GM12874 (cell line): ENCODE results near the gene GRK3.

ENCODE experiments used
- TF ChIP-seq, protein P1 (sequence below): IDR thresholded peaks from 2 replicates; pipeline ENCODE4 v1.5.1; 2011; ENCODE audit warnings: low read depth, mild to moderate bottlenecking, control low read depth, low read length, moderate library complexity; ENCODE audit not compliant: insufficient read depth

GRK3 gene

DNA sequence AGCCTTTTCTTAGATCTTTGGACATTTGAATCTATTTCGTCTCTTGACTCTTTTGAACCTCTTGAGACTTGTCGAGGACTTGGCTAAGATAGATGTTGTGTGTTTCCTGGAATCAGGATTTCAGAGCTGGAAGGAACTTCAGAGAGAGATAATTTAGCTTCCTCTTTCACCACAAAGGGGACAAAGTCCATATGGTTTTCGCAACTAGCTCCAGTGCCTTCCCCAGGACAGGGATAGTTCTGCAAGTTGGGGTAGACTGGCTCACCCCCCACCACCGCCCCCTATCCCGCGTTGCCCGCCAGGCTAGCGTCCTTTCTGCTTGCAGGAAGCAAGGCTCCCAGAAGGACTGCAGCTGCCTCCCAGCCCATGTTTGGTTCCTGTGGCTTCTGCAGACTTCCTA is 101.8 kb downstream of the GRK3 start:
- TF ChIP-seq, protein P1, sequence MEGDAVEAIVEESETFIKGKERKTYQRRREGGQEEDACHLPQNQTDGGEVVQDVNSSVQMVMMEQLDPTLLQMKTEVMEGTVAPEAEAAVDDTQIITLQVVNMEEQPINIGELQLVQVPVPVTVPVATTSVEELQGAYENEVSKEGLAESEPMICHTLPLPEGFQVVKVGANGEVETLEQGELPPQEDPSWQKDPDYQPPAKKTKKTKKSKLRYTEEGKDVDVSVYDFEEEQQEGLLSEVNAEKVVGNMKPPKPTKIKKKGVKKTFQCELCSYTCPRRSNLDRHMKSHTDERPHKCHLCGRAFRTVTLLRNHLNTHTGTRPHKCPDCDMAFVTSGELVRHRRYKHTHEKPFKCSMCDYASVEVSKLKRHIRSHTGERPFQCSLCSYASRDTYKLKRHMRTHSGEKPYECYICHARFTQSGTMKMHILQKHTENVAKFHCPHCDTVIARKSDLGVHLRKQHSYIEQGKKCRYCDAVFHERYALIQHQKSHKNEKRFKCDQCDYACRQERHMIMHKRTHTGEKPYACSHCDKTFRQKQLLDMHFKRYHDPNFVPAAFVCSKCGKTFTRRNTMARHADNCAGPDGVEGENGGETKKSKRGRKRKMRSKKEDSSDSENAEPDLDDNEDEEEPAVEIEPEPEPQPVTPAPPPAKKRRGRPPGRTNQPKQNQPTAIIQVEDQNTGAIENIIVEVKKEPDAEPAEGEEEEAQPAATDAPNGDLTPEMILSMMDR = no peak

DNA sequence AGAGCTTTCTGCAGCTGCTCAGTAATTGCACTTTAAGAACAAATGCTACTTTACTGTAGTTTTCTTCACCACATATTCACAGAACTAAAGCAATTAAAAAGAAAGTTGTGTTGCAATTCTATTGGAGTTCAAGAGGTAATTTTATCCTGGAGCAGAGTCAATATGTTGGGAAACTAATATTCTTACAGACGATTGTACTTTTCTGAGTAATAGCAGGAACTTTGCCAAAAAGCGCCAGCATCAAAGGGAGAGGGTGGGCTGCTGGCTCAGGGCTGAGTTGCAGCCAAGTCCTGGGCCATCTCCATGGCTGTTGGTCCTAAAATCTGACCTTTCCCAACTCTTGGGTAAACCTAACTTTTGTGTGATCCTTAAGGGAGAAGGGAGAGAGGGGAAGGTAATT is 104.0 kb downstream of the GRK3 start:
- TF ChIP-seq, protein P1 = no peak

DNA sequence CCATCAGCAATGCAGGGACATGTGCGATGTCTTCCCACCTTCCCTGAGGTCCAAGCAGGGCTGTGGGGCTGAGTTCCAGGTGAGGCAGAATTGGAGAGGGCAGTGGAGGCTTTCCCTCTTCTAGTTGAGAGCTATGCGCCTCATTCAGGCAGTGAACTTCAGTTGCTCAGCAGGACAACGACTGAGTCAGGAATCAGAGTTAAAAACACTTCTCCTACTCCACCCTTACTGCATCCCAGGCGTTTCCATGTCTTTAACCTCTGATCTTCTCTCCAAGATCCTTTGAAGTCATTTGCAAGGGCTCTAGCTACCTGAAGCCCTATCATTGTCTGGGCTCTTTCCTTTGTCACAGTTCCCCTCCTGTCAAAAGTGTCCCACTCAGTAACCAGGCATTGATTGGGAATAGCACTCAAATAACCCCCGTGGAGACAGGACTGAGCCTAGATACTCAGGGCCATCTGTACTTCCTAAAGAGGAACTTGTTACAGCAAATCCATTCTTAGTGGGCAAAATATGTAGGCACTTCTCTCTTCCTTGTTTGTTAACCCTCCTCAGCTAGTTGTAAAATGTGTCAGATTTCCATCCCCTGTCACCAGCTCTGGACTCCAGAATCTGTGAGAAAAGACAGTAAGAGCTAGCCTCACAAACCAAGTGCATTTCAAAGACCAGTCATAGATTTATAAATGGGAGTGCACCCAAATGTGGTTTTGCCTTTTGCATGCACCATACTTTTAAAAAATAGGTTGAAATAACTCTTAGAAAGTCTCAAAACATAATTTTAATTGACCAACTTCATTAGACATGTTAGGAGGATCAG is 105.0 kb downstream of the GRK3 start:
- TF ChIP-seq, protein P1 = no peak

DNA sequence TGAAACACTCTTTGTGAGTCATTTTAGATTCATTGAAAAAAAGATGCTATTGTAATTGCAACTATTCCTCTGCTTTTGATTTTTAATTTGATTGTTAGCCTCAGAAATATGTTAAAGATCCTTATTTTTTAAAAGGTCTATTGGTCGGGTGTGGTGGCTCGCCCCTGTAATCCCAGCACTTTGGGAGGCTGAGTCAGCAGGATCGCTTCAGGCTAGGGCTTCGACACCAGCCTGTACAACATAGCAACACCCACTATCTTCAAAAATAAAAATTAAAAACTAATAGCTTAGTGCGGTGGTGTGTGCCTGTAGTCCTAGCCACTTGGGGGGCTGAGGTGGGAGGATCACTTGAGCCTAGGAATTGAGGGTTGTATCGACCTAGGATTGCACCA is 105.6 kb downstream of the GRK3 start:
- TF ChIP-seq, protein P1 = no peak

DNA sequence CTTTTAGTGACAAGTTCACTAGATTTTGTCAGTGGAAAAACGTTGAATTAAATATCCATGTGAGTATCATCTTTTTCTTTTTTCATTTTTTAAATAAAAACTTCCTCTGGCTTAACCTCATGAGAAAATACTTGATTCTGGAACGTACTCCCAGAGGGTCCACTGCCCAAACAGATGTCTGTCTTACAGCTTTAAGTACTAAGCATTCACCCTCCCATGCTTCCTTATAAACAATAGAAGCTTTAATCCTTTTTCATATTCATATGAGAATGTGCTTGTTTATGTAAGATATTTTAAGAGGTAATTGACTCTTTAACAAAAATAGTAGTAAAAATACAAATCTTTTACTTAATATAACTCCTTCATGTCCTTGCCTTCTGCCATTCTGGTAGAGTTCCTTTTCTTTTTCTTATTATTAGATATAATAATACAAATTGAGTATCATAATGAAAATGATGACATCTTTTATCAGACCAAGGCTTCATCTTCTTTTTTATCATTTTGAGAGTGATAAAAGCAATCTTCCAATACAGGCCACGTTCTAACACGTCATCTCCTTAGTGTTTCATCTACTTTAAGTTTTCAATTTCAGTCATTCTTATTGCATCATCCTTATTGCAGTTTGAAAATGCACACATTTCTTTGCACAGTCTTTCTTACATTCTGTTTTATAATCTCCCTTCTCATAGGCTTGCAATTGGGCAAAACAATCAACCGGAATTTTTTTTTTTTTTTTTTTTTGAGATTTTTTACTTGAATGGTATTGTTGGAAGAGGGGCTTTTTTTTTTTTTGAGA is 108.0 kb downstream of the GRK3 start:
- TF ChIP-seq, protein P1 = no peak

DNA sequence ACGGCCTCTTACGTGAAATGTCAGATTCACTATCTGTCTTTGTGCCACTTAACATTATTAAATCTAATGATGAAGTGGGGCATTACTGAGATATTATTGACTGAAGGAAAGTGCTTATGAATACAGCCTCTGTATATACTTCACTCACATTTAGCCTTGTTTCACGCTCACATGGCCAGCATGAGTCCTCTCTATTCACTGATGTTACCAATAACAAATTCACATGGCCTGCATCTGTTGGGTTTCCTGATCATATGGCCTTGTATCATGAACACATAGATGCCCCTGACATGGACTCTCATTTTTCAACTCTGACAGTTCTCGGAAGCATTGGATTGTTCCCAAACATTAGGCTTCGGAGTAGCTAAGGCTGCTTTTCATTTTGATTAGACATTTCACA is 109.2 kb downstream of the GRK3 start:
- TF ChIP-seq, protein P1 = no peak

DNA sequence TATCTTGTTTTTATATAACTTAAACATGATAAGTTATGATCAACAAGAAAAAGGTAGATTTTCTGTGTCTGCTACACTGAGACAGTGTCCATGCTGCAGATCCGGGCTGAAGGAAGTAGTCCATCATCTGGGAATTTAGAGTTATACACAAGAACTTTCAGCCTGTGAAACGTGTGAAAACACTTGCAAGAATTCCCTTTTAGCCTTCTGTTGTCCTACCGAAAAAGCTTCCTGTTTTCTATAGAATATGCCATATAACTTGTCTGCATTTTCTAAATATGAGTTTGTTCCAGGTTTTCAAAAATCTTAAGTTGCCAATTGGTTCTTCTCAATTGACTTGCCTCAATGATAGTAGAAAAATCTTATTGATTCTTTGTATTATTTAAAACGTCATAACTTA is 113.2 kb downstream of the GRK3 start:
- TF ChIP-seq, protein P1 = no peak
